Panc1 (cell line): ENCODE measurements around the gene PHF21A. TPM values are rescaled to one million over a fixed set of nuclear protein-coding genes. Genes with fewer than 3 reads are reported as not detected.

ENCODE experiments used
- ATAC-seq: fragments of 200-7000 bp; cut with Tn5 transposase; 2 replicates; pipeline ENCODE4 v1.9.1; 2020; ENCODE audit warnings: mild to moderate bottlenecking, moderate library complexity
- BruUV-seq: library from RNA; stranded (reverse); fragments of 400-500 nt; replicated peaks from 2 replicates; lab custom pipeline; 2021; lab: Mats Ljungman, UMichigan
- CTCF ChIA-PET: fragments of 300-600 bp; sonication (Branson Sonifier 250); formaldehyde crosslinking; loops from one replicate; lab custom pipeline; 2022; ENCODE audit warnings: antibody characterized with exemption; lab: Charles Lee
- POLR2A ChIA-PET: fragments of 300-600 bp; sonication (Branson Sonifier 250); formaldehyde crosslinking; loops from one replicate; lab custom pipeline; 2022; ENCODE audit warnings: antibody characterized with exemption; lab: Charles Lee
- DNase-seq: peaks from one replicate; pipeline ENCODE4 v3.0.0-alpha.2; 2010; ENCODE audit warnings: low read depth, low spot score
- H3K27ac ChIP-seq: 2 replicates; pipeline ENCODE4 v1.5.1; 2011; ENCODE audit warnings: mild to moderate bottlenecking, low read length, inconsistent platforms
- H3K27me3 ChIP-seq: fragments of 200-500 bp; sonication (Bioruptor generic); 2 replicates; pipeline ENCODE4 v1.6.0; 2014; ENCODE audit warnings: low read length, inconsistent platforms; ENCODE audit not compliant: control insufficient read depth, insufficient read depth
- H3K36me3 ChIP-seq: fragments of 200-500 bp; sonication (Bioruptor generic); 2 replicates; pipeline ENCODE4 v1.5.1; 2014; ENCODE audit warnings: inconsistent platforms, mild to moderate bottlenecking, low read length, moderate library complexity; ENCODE audit not compliant: control insufficient read depth, insufficient read depth
- H3K4me1 ChIP-seq: 2 replicates; pipeline ENCODE4 v1.5.1; 2011; ENCODE audit warnings: inconsistent platforms, mild to moderate bottlenecking, low read length, moderate library complexity; ENCODE audit not compliant: control insufficient read depth, insufficient read depth
- H3K4me3 ChIP-seq, 2 experiments: 2 replicates each; pipeline ENCODE4 v1.5.1; 2011 to 2012; ENCODE audit warnings: low read depth in 2 of 2, low read length in 2 of 2, mild to moderate bottlenecking in 2 of 2, inconsistent platforms in 1 of 2, moderate library complexity in 1 of 2
- H3K9me3 ChIP-seq: fragments of 200-500 bp; sonication (Bioruptor generic); 2 replicates; pipeline ENCODE4 v1.5.1; 2014; ENCODE audit warnings: low read depth, mild to moderate bottlenecking, inconsistent platforms, low read length, moderate library complexity; ENCODE audit not compliant: control insufficient read depth, insufficient read depth
- POLR2AphosphoS5 ChIP-seq: IDR thresholded peaks from 2 replicates; pipeline ENCODE4 v1.6.1; 2012; ENCODE audit warnings: mild to moderate bottlenecking, low read depth, low read length, moderate library complexity
- SIN3A ChIP-seq: IDR thresholded peaks from 2 replicates; pipeline ENCODE4 v1.6.1; 2012; ENCODE audit warnings: low read depth, mild to moderate bottlenecking, low read length, moderate library complexity, borderline replicate concordance; ENCODE audit not compliant: insufficient read depth
- TCF7L2 ChIP-seq: IDR thresholded peaks from 2 replicates; pipeline ENCODE4 v1.6.1; 2011; ENCODE audit warnings: mild to moderate bottlenecking, low read depth, low read length, inconsistent platforms
- in situ Hi-C: cut with HindIII; loops from 2 replicates; pipeline ENCODE4 v1.10.0; 2016; ENCODE audit warnings: low sequenced_read_pairs, low pct_unique_long_range_greater_than_20kb
- intact Hi-C: fragments of 100-400 bp; cut with micrococcal nuclease; formaldehyde crosslinking; loops from one replicate; pipeline ENCODE4 v1.10.0; 2022; ENCODE audit not compliant: unreplicated experiment
- total RNA-seq: library from RNA; stranded (reverse); gene quantifications from one replicate; pipeline ENCODE4 v1.2.1, GENCODE V29; 2021; ENCODE audit not compliant: unreplicated experiment
- TF ChIP-seq, protein P1 (sequence below), 2 experiments: IDR thresholded peaks; 2 replicates each; pipeline ENCODE4 v1.6.1; 2011 to 2012; ENCODE audit warnings: low read depth in 2 of 2, control low read depth in 1 of 2, low read length in 1 of 2, mild to moderate bottlenecking in 1 of 2, moderate library complexity in 1 of 2; ENCODE audit not compliant: insufficient read depth in 1 of 2
- TF ChIP-seq, protein P2 (sequence below): fragments of 450-650 bp; IDR thresholded peaks from 2 replicates; pipeline ENCODE4 v1.5.1; 2017; ENCODE audit warnings: mild to moderate bottlenecking

PHF21A gene
- total RNA-seq, 1 experiment from 2014 or later, result 45.7 TPM

GRCh38 chr11:45929486-45930030, 191.7 kb downstream of the PHF21A start:
- CTCF ChIA-PET, result interaction anchor here (0.6 to 0.7 kb wide), 3 partner anchors 35 to 380 kb away, joined by 3 to 6 read pairs (median 3); partner anchors contain the start of gene CRY2
- no peak for DNase-seq
- Histone ChIP-seq H3K9me3 (no peaks in the 10 kb centered on the region), H3K36me3 (no peaks in the 10 kb centered on the region; the same call in 1 of the 2 replicates), H3K27me3 (no peaks in the 10 kb centered on the region), H3K4me3 (no peak overlapping the region), H3K27ac (no peak overlapping the region), H3K4me1 (no peaks in the 10 kb centered on the region)
- TF ChIP-seq, protein P1, sequence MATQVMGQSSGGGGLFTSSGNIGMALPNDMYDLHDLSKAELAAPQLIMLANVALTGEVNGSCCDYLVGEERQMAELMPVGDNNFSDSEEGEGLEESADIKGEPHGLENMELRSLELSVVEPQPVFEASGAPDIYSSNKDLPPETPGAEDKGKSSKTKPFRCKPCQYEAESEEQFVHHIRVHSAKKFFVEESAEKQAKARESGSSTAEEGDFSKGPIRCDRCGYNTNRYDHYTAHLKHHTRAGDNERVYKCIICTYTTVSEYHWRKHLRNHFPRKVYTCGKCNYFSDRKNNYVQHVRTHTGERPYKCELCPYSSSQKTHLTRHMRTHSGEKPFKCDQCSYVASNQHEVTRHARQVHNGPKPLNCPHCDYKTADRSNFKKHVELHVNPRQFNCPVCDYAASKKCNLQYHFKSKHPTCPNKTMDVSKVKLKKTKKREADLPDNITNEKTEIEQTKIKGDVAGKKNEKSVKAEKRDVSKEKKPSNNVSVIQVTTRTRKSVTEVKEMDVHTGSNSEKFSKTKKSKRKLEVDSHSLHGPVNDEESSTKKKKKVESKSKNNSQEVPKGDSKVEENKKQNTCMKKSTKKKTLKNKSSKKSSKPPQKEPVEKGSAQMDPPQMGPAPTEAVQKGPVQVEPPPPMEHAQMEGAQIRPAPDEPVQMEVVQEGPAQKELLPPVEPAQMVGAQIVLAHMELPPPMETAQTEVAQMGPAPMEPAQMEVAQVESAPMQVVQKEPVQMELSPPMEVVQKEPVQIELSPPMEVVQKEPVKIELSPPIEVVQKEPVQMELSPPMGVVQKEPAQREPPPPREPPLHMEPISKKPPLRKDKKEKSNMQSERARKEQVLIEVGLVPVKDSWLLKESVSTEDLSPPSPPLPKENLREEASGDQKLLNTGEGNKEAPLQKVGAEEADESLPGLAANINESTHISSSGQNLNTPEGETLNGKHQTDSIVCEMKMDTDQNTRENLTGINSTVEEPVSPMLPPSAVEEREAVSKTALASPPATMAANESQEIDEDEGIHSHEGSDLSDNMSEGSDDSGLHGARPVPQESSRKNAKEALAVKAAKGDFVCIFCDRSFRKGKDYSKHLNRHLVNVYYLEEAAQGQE (IDR thresholded peaks at IDR 0.05; ENCODE audit: insufficient read depth in 1 of 2, low read depth in 2 of 2, low read length in 1 of 2), result no peak
- TF ChIP-seq TCF7L2, result no peak
- no peak for TF ChIP-seq SIN3A
- TF ChIP-seq, protein P2, sequence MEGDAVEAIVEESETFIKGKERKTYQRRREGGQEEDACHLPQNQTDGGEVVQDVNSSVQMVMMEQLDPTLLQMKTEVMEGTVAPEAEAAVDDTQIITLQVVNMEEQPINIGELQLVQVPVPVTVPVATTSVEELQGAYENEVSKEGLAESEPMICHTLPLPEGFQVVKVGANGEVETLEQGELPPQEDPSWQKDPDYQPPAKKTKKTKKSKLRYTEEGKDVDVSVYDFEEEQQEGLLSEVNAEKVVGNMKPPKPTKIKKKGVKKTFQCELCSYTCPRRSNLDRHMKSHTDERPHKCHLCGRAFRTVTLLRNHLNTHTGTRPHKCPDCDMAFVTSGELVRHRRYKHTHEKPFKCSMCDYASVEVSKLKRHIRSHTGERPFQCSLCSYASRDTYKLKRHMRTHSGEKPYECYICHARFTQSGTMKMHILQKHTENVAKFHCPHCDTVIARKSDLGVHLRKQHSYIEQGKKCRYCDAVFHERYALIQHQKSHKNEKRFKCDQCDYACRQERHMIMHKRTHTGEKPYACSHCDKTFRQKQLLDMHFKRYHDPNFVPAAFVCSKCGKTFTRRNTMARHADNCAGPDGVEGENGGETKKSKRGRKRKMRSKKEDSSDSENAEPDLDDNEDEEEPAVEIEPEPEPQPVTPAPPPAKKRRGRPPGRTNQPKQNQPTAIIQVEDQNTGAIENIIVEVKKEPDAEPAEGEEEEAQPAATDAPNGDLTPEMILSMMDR, result no peak
- TF ChIP-seq POLR2AphosphoS5, result no peak
- no peak for ATAC-seq
- intact Hi-C loops, result no loop called here
- no TSS peak for BruUV-seq
- in situ Hi-C loops, result no loop called here
- POLR2A ChIA-PET, result no interaction called here

DNA sequence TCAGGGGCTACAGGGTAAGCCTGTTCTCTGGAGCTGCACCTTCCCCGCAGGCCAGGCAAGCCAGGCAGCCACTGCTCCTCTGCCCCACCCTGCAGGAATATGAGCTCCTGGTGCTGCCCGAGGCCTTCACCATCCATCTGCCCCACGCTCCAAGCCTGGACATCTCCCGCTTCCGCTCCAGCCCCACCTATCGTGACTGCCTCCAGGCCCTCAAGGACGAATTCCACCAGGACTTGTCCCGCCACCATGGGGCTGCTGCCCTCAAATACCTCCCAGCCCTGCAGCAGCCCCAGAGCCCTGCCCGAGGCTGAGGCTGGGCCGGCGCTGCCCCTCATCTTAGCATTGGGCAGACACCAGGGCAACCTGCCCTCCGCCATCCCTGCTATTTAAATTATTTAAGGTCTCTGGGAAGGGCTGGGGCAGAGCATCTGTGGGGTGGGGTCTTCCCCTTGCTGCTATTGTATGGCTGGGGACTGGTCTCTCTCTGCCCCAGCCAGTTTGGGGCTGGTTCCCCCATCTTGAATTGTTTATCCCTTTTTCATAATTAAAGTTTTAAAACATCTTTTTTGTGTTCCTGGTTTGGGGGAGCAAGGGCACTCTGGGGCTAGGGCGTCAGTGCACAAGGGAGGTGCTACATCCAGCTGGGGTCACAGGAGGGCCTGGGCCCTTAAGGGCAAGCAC, 192.6 kb downstream of the PHF21A start:
- H3K36me3 ChIP-seq, result no peaks in the 10 kb centered on the region
- no peaks in the 10 kb centered on the region; the same call in 1 of the 2 replicates for H3K27me3 ChIP-seq
- ATAC-seq, result no peak
- no peaks in the 10 kb centered on the region for H3K9me3 ChIP-seq
- no peaks in the 10 kb centered on the region for H3K4me1 ChIP-seq
- H3K27ac ChIP-seq, result no peak overlapping the region
- TF ChIP-seq, protein P1 (IDR thresholded peaks at IDR 0.05; ENCODE audit: insufficient read depth in 1 of 2, low read depth in 2 of 2, low read length in 1 of 2), result no peak
- TF ChIP-seq SIN3A (no peak), TCF7L2 (no peak)
- no TSS peak for BruUV-seq
- CTCF ChIA-PET, result interaction anchor here (0.6 kb wide), 1 partner anchor 36 kb away, joined by 3 read pairs; no protein-coding TSS in a partner anchor
- intact Hi-C loops, result no loop called here
- no peak for DNase-seq
- in situ Hi-C loops, result no loop called here
- POLR2A ChIA-PET, result no interaction called here
- H3K4me3 ChIP-seq, result no peak overlapping the region
